ENCODE results near the gene CD3G.
"Not testable (repeated sequence)": the region's sequence is repeated elsewhere in the genome, so short reads cannot be mapped to it uniquely, and the experiment has no call there.

- TF ChIP-seq, protein P1, sequence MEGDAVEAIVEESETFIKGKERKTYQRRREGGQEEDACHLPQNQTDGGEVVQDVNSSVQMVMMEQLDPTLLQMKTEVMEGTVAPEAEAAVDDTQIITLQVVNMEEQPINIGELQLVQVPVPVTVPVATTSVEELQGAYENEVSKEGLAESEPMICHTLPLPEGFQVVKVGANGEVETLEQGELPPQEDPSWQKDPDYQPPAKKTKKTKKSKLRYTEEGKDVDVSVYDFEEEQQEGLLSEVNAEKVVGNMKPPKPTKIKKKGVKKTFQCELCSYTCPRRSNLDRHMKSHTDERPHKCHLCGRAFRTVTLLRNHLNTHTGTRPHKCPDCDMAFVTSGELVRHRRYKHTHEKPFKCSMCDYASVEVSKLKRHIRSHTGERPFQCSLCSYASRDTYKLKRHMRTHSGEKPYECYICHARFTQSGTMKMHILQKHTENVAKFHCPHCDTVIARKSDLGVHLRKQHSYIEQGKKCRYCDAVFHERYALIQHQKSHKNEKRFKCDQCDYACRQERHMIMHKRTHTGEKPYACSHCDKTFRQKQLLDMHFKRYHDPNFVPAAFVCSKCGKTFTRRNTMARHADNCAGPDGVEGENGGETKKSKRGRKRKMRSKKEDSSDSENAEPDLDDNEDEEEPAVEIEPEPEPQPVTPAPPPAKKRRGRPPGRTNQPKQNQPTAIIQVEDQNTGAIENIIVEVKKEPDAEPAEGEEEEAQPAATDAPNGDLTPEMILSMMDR (IDR thresholded peaks at IDR 0.05), result not testable (repeated sequence)
- not testable (repeated sequence) for TF ChIP-seq EZH2, EZH2phosphoT487 (IDR thresholded peaks at IDR 0.05)
Measured at GRCh38 chr11:118402594-118402993, 58.5 kb downstream of the CD3G start.
